ENCODE results near the gene CITED4. TPM values are rescaled to one million over a fixed set of nuclear protein-coding genes. Genes with fewer than 3 reads are reported as not detected.

Gene CITED4, protein sequence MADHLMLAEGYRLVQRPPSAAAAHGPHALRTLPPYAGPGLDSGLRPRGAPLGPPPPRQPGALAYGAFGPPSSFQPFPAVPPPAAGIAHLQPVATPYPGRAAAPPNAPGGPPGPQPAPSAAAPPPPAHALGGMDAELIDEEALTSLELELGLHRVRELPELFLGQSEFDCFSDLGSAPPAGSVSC
- 100 to 1,000 TPM in 1 of 2 donors, 10 to 100 TPM in 1; 79.0 to 124 TPM for total RNA-seq
- polyA plus RNA-seq (ENCODE audit: insufficient read depth, low read depth, low replicate concordance) = 20.1 TPM
- long read RNA-seq, donor 1, transcript CITED4-201 (1 exons, 1,316 nt) = major isoform, 45 of 45 reads
- long read RNA-seq, donor 1, partial matches to known transcripts = 0 of 45 reads
- long read RNA-seq, donor 1, other reads (novel, unspliced or antisense) = 0 of 45 reads
- long read RNA-seq, donor 2, transcript CITED4-201 (1 exons, 1,316 nt) = major isoform, 15 of 15 reads
- long read RNA-seq, donor 2, partial matches to known transcripts = 0 of 15 reads
- long read RNA-seq, donor 2, other reads (novel, unspliced or antisense) = 0 of 15 reads

DNA sequence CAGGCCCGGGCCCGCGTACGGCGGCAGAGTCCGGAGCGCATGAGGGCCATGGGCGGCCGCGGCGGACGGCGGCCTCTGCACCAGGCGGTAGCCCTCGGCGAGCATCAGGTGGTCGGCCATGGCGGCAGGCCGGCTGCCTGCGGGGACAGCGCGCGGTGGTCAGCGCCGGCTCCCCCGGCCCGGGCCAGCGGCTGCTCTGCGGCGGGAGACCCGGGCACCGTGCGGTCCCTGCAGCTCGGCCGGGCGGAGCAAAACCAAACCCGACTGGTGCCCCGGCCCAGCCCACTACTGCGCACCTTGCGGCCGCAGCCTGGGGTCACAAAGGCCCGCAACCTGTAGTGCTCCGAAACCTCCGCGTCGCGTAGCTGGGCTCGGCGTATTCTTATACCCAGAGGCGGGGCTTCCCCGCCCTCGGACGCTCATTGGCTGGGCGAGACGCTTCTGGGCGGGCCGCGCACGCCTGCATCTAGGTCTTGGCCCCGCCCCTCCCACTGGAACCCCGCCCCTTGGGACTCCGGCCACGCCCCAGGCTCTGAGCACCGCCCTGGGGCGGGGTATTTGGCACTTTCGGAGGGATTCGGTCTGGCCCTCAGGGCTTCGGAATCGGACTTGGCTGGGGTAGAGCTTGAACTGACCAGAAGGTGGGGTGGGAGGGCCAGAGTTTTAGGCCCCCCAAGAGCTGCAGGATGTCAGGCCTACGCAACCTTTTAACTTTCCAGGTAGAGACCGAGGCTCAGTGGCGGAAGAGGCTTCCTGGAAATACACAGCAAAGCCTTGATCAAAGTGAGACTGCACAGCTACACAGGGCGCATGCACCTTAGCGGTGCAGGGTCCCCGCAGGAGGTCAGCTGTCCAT lies at the start of gene CITED4:
Gene CITED4, minus strand, starts transcription at position 356 of the 856 bp plus-strand sequence. Its CDS starts 236 bp downstream, at position 120.
- Histone ChIP-seq H3K4me3 (peak within 1 kb of the TSS; percentile 63 to 74), H3K36me3 (ENCODE audit: low read depth, missing control alignments) (no peaks in the 10 kb centered on the region), H3K9me3 (no peaks in the 10 kb centered on the region), H3K27ac (peak within 1 kb of the TSS; percentile 71 to 88), H3K4me1 (peaks cover 23% of the 10 kb centered on the region), H3K27me3 (no peaks in the 10 kb centered on the region)
- peak; percentile 98 for DNase-seq
- TF ChIP-seq, protein P1, sequence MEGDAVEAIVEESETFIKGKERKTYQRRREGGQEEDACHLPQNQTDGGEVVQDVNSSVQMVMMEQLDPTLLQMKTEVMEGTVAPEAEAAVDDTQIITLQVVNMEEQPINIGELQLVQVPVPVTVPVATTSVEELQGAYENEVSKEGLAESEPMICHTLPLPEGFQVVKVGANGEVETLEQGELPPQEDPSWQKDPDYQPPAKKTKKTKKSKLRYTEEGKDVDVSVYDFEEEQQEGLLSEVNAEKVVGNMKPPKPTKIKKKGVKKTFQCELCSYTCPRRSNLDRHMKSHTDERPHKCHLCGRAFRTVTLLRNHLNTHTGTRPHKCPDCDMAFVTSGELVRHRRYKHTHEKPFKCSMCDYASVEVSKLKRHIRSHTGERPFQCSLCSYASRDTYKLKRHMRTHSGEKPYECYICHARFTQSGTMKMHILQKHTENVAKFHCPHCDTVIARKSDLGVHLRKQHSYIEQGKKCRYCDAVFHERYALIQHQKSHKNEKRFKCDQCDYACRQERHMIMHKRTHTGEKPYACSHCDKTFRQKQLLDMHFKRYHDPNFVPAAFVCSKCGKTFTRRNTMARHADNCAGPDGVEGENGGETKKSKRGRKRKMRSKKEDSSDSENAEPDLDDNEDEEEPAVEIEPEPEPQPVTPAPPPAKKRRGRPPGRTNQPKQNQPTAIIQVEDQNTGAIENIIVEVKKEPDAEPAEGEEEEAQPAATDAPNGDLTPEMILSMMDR (IDR thresholded peaks at IDR 0.05) = peak in 1 of 3 experiments; percentile 19
- TF ChIP-seq POLR2A (IDR thresholded peaks at IDR 0.05) = peak; percentile 89
- 4 to 44% methylated on average over 3 to 63 of the region's 75 CpGs for WGBS, 2 donors
- intact Hi-C loops (cut with DNase I; ENCODE audit: low total_unique reads) = no loop called here

DNA sequence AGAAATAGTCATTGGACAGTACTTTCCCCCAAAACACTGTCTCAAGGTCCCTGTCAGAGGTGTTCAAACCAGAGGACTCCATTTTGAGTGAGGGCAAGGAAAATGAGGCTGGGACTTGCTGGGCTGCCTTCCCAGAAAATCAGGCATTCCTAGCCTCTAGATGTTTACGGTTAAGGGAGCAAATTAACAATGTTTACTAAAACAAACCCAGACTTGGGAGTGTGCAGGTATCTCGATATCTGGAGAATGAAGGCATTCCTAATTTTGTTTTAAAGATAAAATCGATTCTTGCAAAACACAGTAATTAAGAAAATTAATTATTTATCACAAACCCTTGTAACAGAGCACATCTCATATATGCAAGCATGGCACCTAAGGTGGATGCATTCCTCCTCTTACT lies 48.9 kb upstream of the CITED4 start:
- no peak overlapping the region for H3K27ac ChIP-seq
- whole genome bisulfite sequencing, 2 donors = 48 to 59% methylated on average over 3 of the region's 3 CpGs
- no peak overlapping the region for H3K4me3 ChIP-seq
- H3K36me3 ChIP-seq (ENCODE audit: low read depth, missing control alignments) = no peaks in the 10 kb centered on the region
- H3K9me3 ChIP-seq = no peaks in the 10 kb centered on the region
- peaks cover 6% of the 10 kb centered on the region for H3K4me1 ChIP-seq
- no peaks in the 10 kb centered on the region for H3K27me3 ChIP-seq
- intact Hi-C loops (cut with DNase I; ENCODE audit: low total_unique reads) = no loop called here
- no peak for TF ChIP-seq POLR2A (IDR thresholded peaks at IDR 0.05)
- TF ChIP-seq, protein P1 (IDR thresholded peaks at IDR 0.05) = no peak
- no peak for DNase-seq

DNA sequence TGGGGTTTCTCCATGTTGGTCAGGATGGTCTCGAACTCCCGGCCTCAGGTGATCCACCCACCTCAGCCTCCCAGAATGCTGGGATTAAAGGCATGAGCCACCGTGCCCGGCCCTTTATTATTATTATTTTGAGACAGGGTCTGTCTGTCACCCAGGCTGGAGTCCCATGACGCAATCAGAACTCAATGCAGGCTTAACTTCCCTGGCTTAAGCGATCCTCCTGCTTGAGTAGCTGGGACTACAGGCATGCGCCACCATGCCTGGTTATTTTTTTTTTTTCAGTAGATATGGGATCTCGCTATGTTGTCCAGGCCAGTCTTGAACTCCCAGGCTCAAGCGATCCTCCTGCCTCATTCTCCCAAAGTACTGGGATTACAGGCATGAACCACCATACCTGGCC lies 47.1 kb upstream of the CITED4 start:
- 93 to 96% methylated on average over 9 of the region's 9 CpGs for WGBS, 2 donors
- TF ChIP-seq, protein P1 (IDR thresholded peaks at IDR 0.05) = no peak
- no peak for TF ChIP-seq POLR2A (IDR thresholded peaks at IDR 0.05)
- Histone ChIP-seq H3K9me3 (no peaks in the 10 kb centered on the region), H3K36me3 (ENCODE audit: low read depth, missing control alignments) (no peaks in the 10 kb centered on the region), H3K4me1 (peaks cover 6% of the 10 kb centered on the region), H3K27me3 (no peaks in the 10 kb centered on the region), H3K4me3 (no peak overlapping the region), H3K27ac (no peak overlapping the region)
- intact Hi-C loops (cut with DNase I; ENCODE audit: low total_unique reads) = no loop called here
- DNase-seq = no peak

DNA sequence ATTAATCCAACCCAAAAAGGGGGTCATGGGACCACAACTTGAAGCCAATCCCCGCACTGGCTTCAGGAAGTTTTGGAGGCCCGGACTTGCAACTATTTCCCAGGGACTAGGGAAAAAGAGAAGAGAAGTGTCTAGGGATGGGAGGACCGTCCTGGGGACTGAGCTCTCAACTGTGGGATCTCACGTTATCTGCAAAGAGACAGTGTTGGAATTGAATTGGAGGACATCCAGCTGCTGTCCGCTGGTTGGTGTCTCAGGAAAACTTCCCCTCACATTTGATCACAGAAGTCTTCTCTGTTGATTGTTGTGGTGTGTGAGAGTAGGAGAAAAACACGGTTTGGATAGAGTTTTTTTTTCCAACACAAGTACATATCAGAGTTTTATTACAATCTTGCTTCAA lies 46.2 kb upstream of the CITED4 start:
- WGBS, 2 donors = 63 to 79% methylated on average over 6 of the region's 6 CpGs
- Histone ChIP-seq H3K36me3 (ENCODE audit: low read depth, missing control alignments) (no peaks in the 10 kb centered on the region), H3K9me3 (no peaks in the 10 kb centered on the region), H3K27ac (no peak overlapping the region), H3K4me1 (peaks cover 6% of the 10 kb centered on the region), H3K4me3 (no peak overlapping the region), H3K27me3 (no peaks in the 10 kb centered on the region)
- intact Hi-C loops (cut with DNase I; ENCODE audit: low total_unique reads) = no loop called here
- no peak for DNase-seq
- no peak for TF ChIP-seq POLR2A (IDR thresholded peaks at IDR 0.05)
- TF ChIP-seq, protein P1 (IDR thresholded peaks at IDR 0.05) = no peak

All from testis (tissue), 5 donors.